CD4-positive, alpha-beta memory T cell (primary cell): Measurements from ENCODE around the gene KIAA0232. TPM values are rescaled to one million over a fixed set of nuclear protein-coding genes. Genes with fewer than 3 reads are reported as not detected.
A peak's percentile ranks its signal among the peaks of the same experiment; 100 is the strongest.

Experiments
- CTCF ChIA-PET: fragments of 350-600 bp; sonication (Branson Sonifier 250); formaldehyde crosslinking; loops from one replicate; lab custom pipeline; 2021; ENCODE audit warnings: inconsistent platforms; ENCODE audit not compliant: partially characterized antibody; lab: Charles Lee
- POLR2A ChIA-PET: fragments of 350-600 bp; sonication (Branson Sonifier 250); formaldehyde crosslinking; loops from one replicate; lab custom pipeline; 2021; ENCODE audit not compliant: partially characterized antibody; lab: Charles Lee
- DNase-seq, 5 donors: peaks; one replicate each; pipeline versions ENCODE4 v3.0.0 to v3.0.0-alpha.2; 2020 to 2022; ENCODE audit warnings: mixed read lengths in 1 of 5
- H3K27ac ChIP-seq: one replicate; pipeline ENCODE4 v1.7.0; 2013; ENCODE audit warnings: low read depth, low read length
- H3K27me3 ChIP-seq: 2 replicates; pipeline ENCODE4 v1.7.0; 2013; ENCODE audit warnings: mild to moderate bottlenecking, low read length, moderate library complexity; ENCODE audit not compliant: insufficient read depth
- H3K36me3 ChIP-seq: 2 replicates; pipeline ENCODE4 v1.7.0; 2013; ENCODE audit warnings: mild to moderate bottlenecking, low read length, moderate library complexity; ENCODE audit not compliant: insufficient read depth
- H3K4me1 ChIP-seq: 2 replicates; pipeline ENCODE4 v1.7.0; 2013; ENCODE audit warnings: mild to moderate bottlenecking, low read length, moderate library complexity; ENCODE audit not compliant: insufficient read depth
- H3K4me3 ChIP-seq, 2 donors: one replicate each; pipeline ENCODE4 v1.7.0; 2013; ENCODE audit warnings: low read length in 2 of 2, mild to moderate bottlenecking in 1 of 2
- H3K9me3 ChIP-seq, 2 donors: one replicate each; pipeline ENCODE4 v1.7.0; 2013; ENCODE audit warnings: low read length in 2 of 2, control low read depth in 1 of 2; ENCODE audit not compliant: control insufficient read depth in 1 of 2
- H3K27ac Mint-ChIP-seq, 7 donors: one replicate each; pipeline ENCODE4 v1.8.0; 2020 to 2021; ENCODE audit warnings: mixed read lengths in 7 of 7, mild to moderate bottlenecking in 6 of 7, inconsistent platforms in 3 of 7, moderate library complexity in 3 of 7
- H3K27me3 Mint-ChIP-seq, 2 donors: one replicate each; pipeline ENCODE4 v1.8.0; 2020 to 2021; ENCODE audit warnings: mixed read lengths in 2 of 2
- H3K36me3 Mint-ChIP-seq, 2 donors: one replicate each; pipeline ENCODE4 v1.8.0; 2020 to 2021; ENCODE audit warnings: mixed read lengths in 2 of 2, inconsistent platforms in 1 of 2, mild to moderate bottlenecking in 1 of 2
- H3K4me1 Mint-ChIP-seq, 4 donors: one replicate each; pipeline ENCODE4 v1.8.0; 2020 to 2021; ENCODE audit warnings: mixed read lengths in 4 of 4, mild to moderate bottlenecking in 1 of 4
- H3K4me3 Mint-ChIP-seq, 8 donors: one replicate each; pipeline ENCODE4 v1.8.0; 2020 to 2021; ENCODE audit warnings: mixed read lengths in 8 of 8, mild to moderate bottlenecking in 7 of 8, moderate library complexity in 6 of 8, inconsistent platforms in 3 of 8
- H3K9me3 Mint-ChIP-seq, 8 donors: one replicate each; pipeline ENCODE4 v1.8.0; 2020 to 2021; ENCODE audit warnings: mixed read lengths in 8 of 8, mild to moderate bottlenecking in 5 of 8, inconsistent platforms in 3 of 8, moderate library complexity in 1 of 8
- intact Hi-C: fragments of 100-400 bp; cut with micrococcal nuclease; formaldehyde crosslinking; loops from one replicate; pipeline ENCODE4 v1.15.1; 2023
- polyA plus RNA-seq, 2 donors: library from polyadenylated mRNA; unstranded; fragments of 300-500 nt; fragmentation: Illumina TruSeq; gene quantifications; one replicate each; pipeline ENCODE4 v1.2.3, GENCODE V29; 2021
- total RNA-seq, 2 experiments: library from RNA; stranded (reverse); gene quantifications; one replicate each; pipeline ENCODE4 v1.2.3, GENCODE V29; 2021

The KIAA0232 gene
- total and polyA plus RNA-seq, 4 experiments from 2014 or later = 6.8 to 24.0 (median 16.0) TPM

DNA sequence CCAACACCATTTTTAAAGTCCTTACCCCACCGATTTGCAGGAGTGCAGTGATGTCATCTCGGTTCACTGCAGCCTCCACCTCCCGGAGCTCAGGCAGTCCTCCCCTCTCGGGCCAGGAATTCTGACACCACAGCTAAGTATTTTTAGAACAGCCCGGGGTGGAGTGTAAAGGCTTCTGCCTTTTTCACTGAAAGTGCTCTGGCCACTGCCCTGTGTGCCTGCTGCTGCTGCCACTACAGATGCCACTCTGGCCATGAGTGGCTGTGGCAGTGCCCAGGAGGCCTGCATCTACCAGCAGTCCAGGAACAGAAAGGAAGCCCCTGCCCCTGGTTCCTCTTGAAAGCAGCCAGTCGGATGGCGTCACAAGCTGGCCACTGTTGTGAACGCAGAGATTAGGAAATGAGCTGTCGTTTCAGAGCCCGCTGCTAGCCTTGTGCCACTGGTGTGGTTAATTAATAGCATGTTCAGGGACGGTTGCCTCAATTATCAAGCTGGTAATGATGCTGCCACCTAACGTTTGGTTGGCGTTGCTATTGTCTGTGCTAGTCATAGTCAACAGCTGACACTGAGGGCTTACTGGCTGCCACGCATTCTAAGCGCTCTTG lies 103.5 kb downstream of the KIAA0232 start:
- Histone ChIP-seq H3K27me3 (no peaks in the 10 kb centered on the region), H3K36me3 (peaks cover 10% of the 10 kb centered on the region), H3K4me1 (no peaks in the 10 kb centered on the region), H3K9me3 (peaks cover 0 to 3% of the 10 kb centered on the region in 2 donors), H3K27ac (no peak overlapping the region), H3K4me3 (no peak overlapping the region)
- no peaks in the 10 kb centered on the region for H3K27me3 Mint-ChIP-seq
- peaks cover 26 to 27% of the 10 kb centered on the region in 2 donors for H3K36me3 Mint-ChIP-seq
- no peak overlapping the region for H3K4me3 Mint-ChIP-seq
- no peaks in the 10 kb centered on the region for H3K9me3 Mint-ChIP-seq
- CTCF ChIA-PET = interaction anchor here (1.0 to 6.8 kb wide), 8 partner anchors 12 to 184 kb away, joined by 3 to 52 read pairs (median 4); no protein-coding TSS in a partner anchor
- intact Hi-C loops = no loop called here
- DNase-seq = no peak
- H3K27ac Mint-ChIP-seq = no peak overlapping the region
- peaks cover 0 to 5% (median 3%) of the 10 kb centered on the region in 4 donors for H3K4me1 Mint-ChIP-seq
- POLR2A ChIA-PET = interaction anchor here (0.7 to 1.4 kb wide), 7 partner anchors 13 to 212 kb away, joined by 3 to 5 read pairs (median 3); partner anchors contain the start of gene GRPEL1

DNA sequence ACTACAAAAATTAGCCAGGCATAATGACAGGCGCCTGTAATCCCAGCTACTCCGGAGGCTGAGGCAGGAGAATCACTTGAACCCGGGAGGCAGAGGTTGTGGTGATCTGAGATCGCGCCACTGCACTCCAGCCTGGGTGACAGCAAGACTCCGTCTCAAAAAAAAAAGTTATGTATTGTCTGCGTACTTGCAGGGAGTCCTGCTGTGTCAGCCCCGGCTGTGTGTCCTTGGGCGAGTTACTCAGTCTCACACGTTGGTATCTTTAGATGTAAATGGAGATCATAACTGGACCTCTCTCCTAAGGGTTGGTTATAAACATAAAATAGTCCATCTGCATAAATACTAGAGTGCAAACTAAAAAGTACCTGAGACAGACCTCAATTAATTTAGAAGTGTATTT lies 104.4 kb downstream of the KIAA0232 start:
- Mint-ChIP-seq H3K36me3 (peaks cover 18% of the 10 kb centered on the region in 2 donors), H3K27me3 (no peaks in the 10 kb centered on the region), H3K4me3 (no peak overlapping the region), H3K27ac (no peak overlapping the region), H3K4me1 (peaks cover 5 to 12% (median 9%) of the 10 kb centered on the region in 4 donors), H3K9me3 (no peaks in the 10 kb centered on the region)
- POLR2A ChIA-PET = interaction anchor here (1.1 to 1.4 kb wide), 4 partner anchors 14 to 181 kb away, joined by 3 read pairs; partner anchors contain the start of gene GRPEL1
- Histone ChIP-seq H3K4me3 (no peak overlapping the region), H3K27ac (no peak overlapping the region), H3K9me3 (peaks cover 0 to 3% of the 10 kb centered on the region in 2 donors), H3K36me3 (peaks cover 1% of the 10 kb centered on the region), H3K4me1 (peaks cover 8% of the 10 kb centered on the region), H3K27me3 (no peaks in the 10 kb centered on the region)
- intact Hi-C loops = no loop called here
- CTCF ChIA-PET = interaction anchor here (1.0 to 6.8 kb wide), 7 partner anchors 13 to 169 kb away, joined by 3 to 52 read pairs (median 3); no protein-coding TSS in a partner anchor
- DNase-seq = no peak

DNA sequence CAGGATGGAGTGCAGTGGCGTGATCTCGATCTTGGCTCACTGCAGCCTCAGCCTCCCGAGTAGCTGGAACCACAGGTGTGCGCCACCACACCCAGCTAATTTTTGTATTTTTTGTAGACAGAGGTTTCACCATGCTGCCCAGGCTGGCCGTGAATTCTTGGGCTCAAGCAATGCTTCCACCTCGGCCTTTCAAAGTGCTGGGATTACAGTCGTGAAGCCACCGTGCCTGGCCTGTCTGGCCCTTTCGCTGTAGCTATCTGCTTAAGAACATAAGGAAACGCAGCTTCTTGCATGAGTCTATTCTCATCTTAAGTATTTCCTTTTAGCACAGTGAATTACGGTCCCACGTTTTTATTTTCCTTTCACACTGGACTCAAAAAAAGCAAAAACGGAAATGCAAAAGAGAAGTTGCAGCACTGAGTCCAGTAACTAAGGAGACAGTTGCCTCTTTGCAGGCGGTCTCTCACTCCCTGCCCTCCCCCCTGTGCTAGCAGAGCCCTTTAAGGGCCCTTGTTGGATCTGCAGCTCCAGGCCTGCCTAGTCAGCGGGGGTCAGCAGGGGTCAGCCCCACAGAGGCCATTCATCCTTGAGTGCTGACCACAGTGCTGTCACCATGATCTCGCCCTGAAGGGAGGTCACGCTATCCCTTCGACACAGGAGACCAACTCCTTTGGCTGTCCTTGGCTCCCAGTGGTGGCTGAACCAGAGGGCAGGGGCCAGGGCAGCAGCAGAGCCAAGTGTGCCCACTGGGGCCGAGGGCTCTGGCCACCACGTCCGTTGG lies 105.3 kb downstream of the KIAA0232 start:
- H3K27me3 ChIP-seq = no peaks in the 10 kb centered on the region
- H3K4me3 Mint-ChIP-seq = no peak overlapping the region
- no peaks in the 10 kb centered on the region for H3K9me3 Mint-ChIP-seq
- ChIA-PET POLR2A (interaction anchor here (1.1 to 1.3 kb wide), 2 partner anchors 28 to 180 kb away, joined by 3 read pairs; partner anchors contain the start of gene GRPEL1), CTCF (interaction anchor here (1.1 to 6.8 kb wide), 2 partner anchors 14 to 21 kb away, joined by 3 to 52 read pairs; no protein-coding TSS in a partner anchor)
- no peaks in the 10 kb centered on the region for H3K27me3 Mint-ChIP-seq
- no peak overlapping the region for H3K27ac Mint-ChIP-seq
- intact Hi-C loops = no loop called here
- H3K9me3 ChIP-seq = peaks cover 0 to 3% of the 10 kb centered on the region in 2 donors
- no peak for DNase-seq
- no peak overlapping the region for H3K4me3 ChIP-seq
- no peaks in the 10 kb centered on the region for H3K36me3 ChIP-seq
- peaks cover 9% of the 10 kb centered on the region in 2 donors for H3K36me3 Mint-ChIP-seq
- peaks cover 12 to 21% (median 16%) of the 10 kb centered on the region in 4 donors for H3K4me1 Mint-ChIP-seq
- H3K4me1 ChIP-seq = peaks cover 17% of the 10 kb centered on the region
- no peak overlapping the region for H3K27ac ChIP-seq

DNA sequence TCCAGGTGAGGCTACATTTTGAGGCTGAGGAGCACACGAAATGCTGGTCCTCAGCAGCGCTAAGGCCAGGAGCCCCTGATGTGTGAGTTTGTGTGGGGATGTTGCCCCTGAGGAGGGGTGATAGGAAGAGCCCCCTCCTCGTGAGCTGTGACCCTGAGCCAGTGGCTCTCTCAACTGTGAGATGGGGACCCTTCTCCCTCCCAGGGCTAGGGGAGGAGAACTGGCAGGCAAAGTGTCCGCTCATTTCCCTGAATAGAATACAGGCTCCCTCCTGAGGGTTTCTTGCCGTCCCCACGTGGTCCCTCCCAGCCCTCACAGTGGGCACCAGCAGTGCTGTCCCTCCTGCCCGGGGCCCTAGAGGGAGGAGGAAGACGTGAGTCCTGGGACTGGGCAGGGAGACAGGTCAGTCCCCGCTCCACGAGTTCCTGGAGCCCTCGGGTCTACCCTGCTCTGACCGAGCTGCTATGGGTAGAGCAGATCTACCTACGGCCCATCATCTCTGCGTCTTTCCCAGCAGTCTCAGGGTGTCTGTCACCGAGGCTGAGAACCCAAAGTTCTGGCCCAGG lies 106.1 kb downstream of the KIAA0232 start:
- H3K36me3 ChIP-seq = no peaks in the 10 kb centered on the region
- no peaks in the 10 kb centered on the region for H3K27me3 Mint-ChIP-seq
- intact Hi-C loops = no loop called here
- H3K36me3 Mint-ChIP-seq = peaks cover 2 to 4% of the 10 kb centered on the region in 2 donors
- no peak overlapping the region for H3K4me3 Mint-ChIP-seq
- H3K4me1 Mint-ChIP-seq = peaks cover 12 to 28% (median 20%) of the 10 kb centered on the region in 4 donors
- H3K9me3 ChIP-seq = peaks cover 0 to 3% of the 10 kb centered on the region in 2 donors
- no peak overlapping the region for H3K27ac ChIP-seq
- H3K27me3 ChIP-seq = no peaks in the 10 kb centered on the region
- H3K4me3 ChIP-seq = no peak overlapping the region
- DNase-seq = no peak
- H3K27ac Mint-ChIP-seq = no peak overlapping the region
- CTCF ChIA-PET = interaction anchor here (6.8 kb wide), 1 partner anchor 15 kb away, joined by 52 read pairs; no protein-coding TSS in a partner anchor
- H3K4me1 ChIP-seq = peaks cover 20% of the 10 kb centered on the region
- H3K9me3 Mint-ChIP-seq = no peaks in the 10 kb centered on the region
- POLR2A ChIA-PET = no interaction called here

DNA sequence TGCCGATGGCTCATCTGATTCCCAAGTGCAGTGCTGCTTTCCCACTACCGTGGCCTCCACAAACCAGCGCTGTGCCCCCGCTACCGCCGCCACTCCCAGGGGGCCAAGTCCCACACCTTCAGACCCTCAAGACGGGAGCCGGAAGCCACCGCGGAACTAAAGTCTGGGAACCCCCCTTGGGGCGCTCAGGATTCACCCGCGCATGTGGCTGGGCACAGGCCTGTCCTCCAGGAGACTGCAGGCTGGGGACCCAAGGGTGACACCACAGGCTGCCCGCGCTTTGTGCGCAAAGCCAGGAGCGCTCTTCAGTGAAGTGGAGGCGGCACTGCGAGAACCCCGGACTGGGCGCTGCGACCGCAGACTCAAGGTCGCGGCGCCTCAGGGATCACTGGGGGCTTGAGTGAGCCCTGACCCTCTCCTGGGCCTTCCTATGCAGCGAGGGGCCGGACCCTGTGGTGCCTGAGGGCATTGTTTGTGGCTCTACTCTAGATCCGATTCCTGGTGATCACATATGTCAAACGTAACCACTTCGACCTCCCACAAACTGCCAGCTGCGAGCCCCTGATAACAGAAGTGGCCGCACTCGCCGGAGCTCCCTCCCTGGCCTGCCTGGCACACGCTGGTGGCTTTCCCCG lies 106.7 kb downstream of the KIAA0232 start:
- no peak for DNase-seq
- Mint-ChIP-seq H3K9me3 (no peaks in the 10 kb centered on the region), H3K4me3 (no peak overlapping the region), H3K27ac (peak overlapping the region in 1 of 7 donors; percentile 18), H3K4me1 (peaks cover 12 to 31% (median 21%) of the 10 kb centered on the region in 4 donors), H3K36me3 (peaks cover 1 to 4% of the 10 kb centered on the region in 2 donors), H3K27me3 (no peaks in the 10 kb centered on the region)
- peaks cover 0 to 3% of the 10 kb centered on the region in 2 donors for H3K9me3 ChIP-seq
- ChIA-PET POLR2A (no interaction called here), CTCF (no interaction called here)
- intact Hi-C loops = no loop called here
- no peak overlapping the region for H3K4me3 ChIP-seq
- H3K27me3 ChIP-seq = no peaks in the 10 kb centered on the region
- peaks cover 24% of the 10 kb centered on the region for H3K4me1 ChIP-seq
- no peaks in the 10 kb centered on the region for H3K36me3 ChIP-seq
- H3K27ac ChIP-seq = no peak overlapping the region

DNA sequence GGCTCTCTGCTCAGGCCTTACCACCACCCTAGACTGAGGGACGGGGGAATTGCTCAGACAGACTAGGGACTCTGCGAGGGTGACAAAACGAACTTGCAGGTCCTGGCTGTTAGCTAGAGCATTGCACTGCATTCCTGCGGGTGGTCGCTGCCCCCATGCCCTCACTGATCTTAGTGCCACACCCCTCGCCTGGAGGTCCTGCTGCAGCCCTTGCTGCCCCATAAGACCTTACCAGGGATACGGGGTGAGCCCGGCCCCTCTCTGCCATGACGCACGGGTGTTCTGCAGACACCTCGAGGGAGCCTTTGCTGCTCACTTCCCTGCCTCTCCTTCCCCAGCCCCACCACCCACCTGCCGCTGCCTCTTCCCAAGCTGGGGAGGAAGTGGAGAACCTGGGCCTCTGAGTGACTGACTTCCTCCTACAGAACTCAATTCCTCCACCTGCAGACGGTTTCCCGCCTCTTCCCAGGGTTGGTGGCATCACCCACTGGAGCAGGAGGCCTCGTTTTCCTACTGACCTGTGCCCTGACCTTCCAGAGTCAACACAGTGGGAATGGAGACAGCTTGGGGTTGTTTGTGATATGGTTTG lies 107.3 kb downstream of the KIAA0232 start:
- CTCF ChIA-PET = no interaction called here
- Histone ChIP-seq H3K36me3 (no peaks in the 10 kb centered on the region), H3K27me3 (no peaks in the 10 kb centered on the region), H3K4me1 (peaks cover 24% of the 10 kb centered on the region), H3K4me3 (no peak overlapping the region), H3K27ac (no peak overlapping the region), H3K9me3 (peaks cover 0 to 3% of the 10 kb centered on the region in 2 donors)
- Mint-ChIP-seq H3K4me3 (no peak overlapping the region), H3K27me3 (no peaks in the 10 kb centered on the region), H3K27ac (no peak overlapping the region), H3K36me3 (peaks cover 1 to 4% of the 10 kb centered on the region in 2 donors), H3K4me1 (peaks cover 12 to 34% (median 23%) of the 10 kb centered on the region in 4 donors), H3K9me3 (no peaks in the 10 kb centered on the region)
- POLR2A ChIA-PET = no interaction called here
- intact Hi-C loops = no loop called here
- DNase-seq = no peak
